Subcutaneous abdominal adipose tissue (tissue), 5 donors: ENCODE measurements around the gene RRP1B.

Source experiments
- H3K27ac ChIP-seq: one replicate; pipeline ENCODE4 v1.7.0; 2013; ENCODE audit warnings: low read depth, mild to moderate bottlenecking, inconsistent platforms, low read length, moderate library complexity
- H3K27me3 ChIP-seq, 5 donors: one replicate each; pipeline ENCODE4 v1.7.0; 2013; ENCODE audit warnings: low read length in 5 of 5, inconsistent platforms in 1 of 5; ENCODE audit not compliant: control insufficient read depth in 5 of 5, insufficient read depth in 4 of 5
- H3K36me3 ChIP-seq, 5 donors: one replicate each; pipeline ENCODE4 v1.7.0; 2013; ENCODE audit warnings: low read length in 5 of 5; ENCODE audit not compliant: control insufficient read depth in 5 of 5, insufficient read depth in 5 of 5
- H3K4me1 ChIP-seq, 5 donors: one replicate each; pipeline ENCODE4 v1.7.0; 2013; ENCODE audit warnings: low read length in 5 of 5, mild to moderate bottlenecking in 3 of 5, moderate library complexity in 1 of 5; ENCODE audit not compliant: control insufficient read depth in 5 of 5, insufficient read depth in 5 of 5
- H3K4me3 ChIP-seq, 5 donors: one replicate each; pipeline ENCODE4 v1.7.0; 2013; ENCODE audit warnings: low read length in 5 of 5, low read depth in 1 of 5
- H3K9ac ChIP-seq, 5 donors: one replicate each; pipeline ENCODE4 v1.7.0; 2013; ENCODE audit warnings: low read length in 5 of 5, mild to moderate bottlenecking in 4 of 5, moderate library complexity in 3 of 5
- H3K9me3 ChIP-seq, 5 donors: one replicate each; pipeline ENCODE4 v1.7.0; 2013; ENCODE audit warnings: low read length in 5 of 5; ENCODE audit not compliant: control insufficient read depth in 5 of 5
- donor health status: healthy.
- donor health status: healthy.
- donor health status: healthy.
- donor health status: healthy.
- donor health status: healthy.

Gene RRP1B

GRCh38 chr21:43731891-43732711 is 72.7 kb downstream of the RRP1B start:
- H3K4me3 ChIP-seq: no peak overlapping the region
- H3K36me3 ChIP-seq: peaks cover 0 to 39% (median 9%) of the 10 kb centered on the region in 5 donors
- H3K4me1 ChIP-seq: peaks cover 9 to 98% (median 74%) of the 10 kb centered on the region in 5 donors
- H3K27me3 ChIP-seq: no peaks in the 10 kb centered on the region
- peak overlapping the region; percentile 99 for H3K27ac ChIP-seq
- H3K9me3 ChIP-seq: no peaks in the 10 kb centered on the region
- H3K9ac ChIP-seq: peak overlapping the region in 3 of 5 donors; percentile 28 to 63 (median 30)

DNA sequence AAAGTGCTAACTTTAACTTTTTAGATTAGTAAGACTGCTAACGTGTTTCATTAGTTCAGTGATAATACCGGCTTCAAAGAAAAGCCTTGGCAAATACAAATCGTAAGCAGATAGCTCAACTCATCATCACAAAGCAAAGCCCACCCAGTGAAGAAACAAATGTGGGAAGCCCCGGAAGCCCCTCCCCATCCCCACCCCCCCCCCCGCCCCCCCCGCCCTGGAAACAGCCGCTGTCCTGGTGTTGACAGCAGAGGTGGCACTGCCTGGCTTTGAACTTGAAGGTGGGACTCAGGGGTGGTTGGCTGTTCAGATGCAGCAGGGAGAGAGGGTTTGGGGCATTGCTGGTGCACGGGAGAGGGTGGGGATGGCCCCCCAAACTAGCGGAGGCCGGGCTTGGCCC is 73.7 kb downstream of the RRP1B start:
- Histone ChIP-seq H3K27me3 (no peaks in the 10 kb centered on the region), H3K4me1 (peaks cover 4 to 98% (median 68%) of the 10 kb centered on the region in 5 donors), H3K9ac (peak overlapping the region in 2 of 5 donors; percentile 21 to 35), H3K4me3 (no peak overlapping the region), H3K27ac (peak overlapping the region; percentile 84), H3K36me3 (peaks cover 0 to 48% (median 13%) of the 10 kb centered on the region in 5 donors), H3K9me3 (no peaks in the 10 kb centered on the region)

DNA sequence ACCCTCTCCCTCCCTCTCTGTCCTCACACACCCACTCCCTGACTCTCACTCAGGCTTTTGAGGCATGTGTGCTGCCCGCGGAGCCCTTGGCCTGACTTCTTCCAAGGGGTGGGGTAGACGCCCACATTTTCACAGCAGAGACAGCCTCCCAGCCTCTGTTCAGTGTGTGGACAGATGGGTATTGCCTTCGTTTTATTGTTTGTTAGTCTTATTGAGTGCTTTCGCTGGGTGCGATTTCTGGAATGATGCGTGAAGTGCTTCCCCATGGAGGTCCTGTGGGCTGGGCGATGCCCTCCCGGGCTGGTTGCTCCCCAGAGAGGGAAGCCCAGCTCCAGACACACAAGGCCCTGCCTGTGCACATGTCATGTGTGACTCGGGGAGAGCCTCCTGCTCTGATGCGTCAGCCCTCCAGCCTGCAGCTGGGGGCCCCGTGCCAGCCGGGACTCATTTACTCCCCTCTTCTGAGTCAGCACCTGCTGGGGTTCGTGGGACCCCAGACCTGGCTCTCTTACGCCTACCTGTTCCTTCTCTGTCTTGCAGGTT is 74.2 kb downstream of the RRP1B start:
- Histone ChIP-seq H3K9me3 (no peaks in the 10 kb centered on the region), H3K36me3 (peaks cover 0 to 53% (median 16%) of the 10 kb centered on the region in 5 donors), H3K4me3 (no peak overlapping the region), H3K9ac (peak overlapping the region in 2 of 5 donors; percentile 21 to 35), H3K27me3 (no peaks in the 10 kb centered on the region), H3K4me1 (peaks cover 2 to 93% (median 63%) of the 10 kb centered on the region in 5 donors), H3K27ac (peak overlapping the region; percentile 84)

DNA sequence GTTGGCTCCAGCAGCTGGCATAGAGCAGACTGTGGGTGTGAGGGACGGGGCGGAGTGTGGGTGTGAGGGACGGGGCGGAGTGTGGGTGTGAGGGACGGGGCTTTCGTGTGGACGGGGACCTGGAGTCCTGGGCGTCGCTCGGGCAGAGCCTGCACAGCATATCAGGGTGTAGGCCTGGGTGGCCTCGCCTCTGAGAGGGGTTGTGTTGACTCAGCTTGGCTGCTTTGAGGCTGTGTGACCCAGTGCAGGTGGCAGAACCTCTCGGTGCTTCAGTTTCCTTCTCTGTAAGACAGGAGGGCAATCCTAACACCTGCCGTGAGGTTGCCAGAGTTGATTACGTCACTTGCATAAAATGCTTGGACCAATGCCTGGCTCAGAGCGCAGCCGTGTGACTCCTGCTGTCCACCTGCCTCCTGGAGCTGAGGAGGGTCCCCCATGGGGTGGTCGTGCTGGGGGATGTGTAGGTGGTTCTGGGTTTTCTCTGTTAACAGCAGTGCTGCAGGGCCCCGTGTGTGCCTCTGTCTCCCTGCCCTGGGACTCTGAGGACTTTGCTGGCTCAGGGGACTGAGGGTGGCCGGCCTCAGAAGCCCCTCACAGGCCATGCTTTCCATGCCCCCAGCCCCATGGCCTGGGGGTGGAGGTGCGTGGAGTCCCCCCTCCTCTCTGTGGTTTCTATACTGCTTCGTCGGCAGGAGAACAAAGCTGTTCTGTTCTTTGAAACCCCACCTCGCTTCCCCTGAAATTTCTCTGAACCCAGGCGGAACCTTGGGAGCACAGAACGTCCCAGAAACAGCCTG is 75.0 kb downstream of the RRP1B start:
- H3K9me3 ChIP-seq: no peaks in the 10 kb centered on the region
- H3K27me3 ChIP-seq: no peaks in the 10 kb centered on the region
- peaks cover 0 to 52% (median 16%) of the 10 kb centered on the region in 5 donors for H3K36me3 ChIP-seq
- peak overlapping the region in 1 of 5 donors; percentile 25 for H3K9ac ChIP-seq
- peak overlapping the region; percentile 84 for H3K27ac ChIP-seq
- H3K4me1 ChIP-seq: peaks cover 2 to 86% (median 57%) of the 10 kb centered on the region in 5 donors
- H3K4me3 ChIP-seq: no peak overlapping the region

DNA sequence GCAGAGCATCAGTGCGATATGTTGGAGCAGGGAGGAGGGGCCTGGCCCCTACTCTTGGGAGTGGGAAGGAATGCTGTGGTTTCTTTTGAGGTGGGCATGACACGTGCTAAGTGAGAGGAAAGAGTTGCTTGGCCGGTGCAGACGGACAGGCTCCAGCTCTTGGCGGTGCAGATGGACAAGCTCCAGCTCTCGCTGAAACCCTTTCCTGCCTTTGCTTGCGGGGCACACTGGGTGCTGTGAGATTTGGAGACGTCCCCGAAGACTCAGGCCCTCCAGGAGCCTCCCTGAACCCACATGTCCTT is 75.5 kb downstream of the RRP1B start:
- H3K9me3 ChIP-seq: no peaks in the 10 kb centered on the region
- H3K27ac ChIP-seq: peak overlapping the region; percentile 84
- H3K36me3 ChIP-seq: peaks cover 0 to 52% (median 16%) of the 10 kb centered on the region in 5 donors
- H3K27me3 ChIP-seq: no peaks in the 10 kb centered on the region
- H3K9ac ChIP-seq: no peak overlapping the region
- H3K4me3 ChIP-seq: no peak overlapping the region
- peaks cover 2 to 81% (median 56%) of the 10 kb centered on the region in 5 donors for H3K4me1 ChIP-seq

DNA sequence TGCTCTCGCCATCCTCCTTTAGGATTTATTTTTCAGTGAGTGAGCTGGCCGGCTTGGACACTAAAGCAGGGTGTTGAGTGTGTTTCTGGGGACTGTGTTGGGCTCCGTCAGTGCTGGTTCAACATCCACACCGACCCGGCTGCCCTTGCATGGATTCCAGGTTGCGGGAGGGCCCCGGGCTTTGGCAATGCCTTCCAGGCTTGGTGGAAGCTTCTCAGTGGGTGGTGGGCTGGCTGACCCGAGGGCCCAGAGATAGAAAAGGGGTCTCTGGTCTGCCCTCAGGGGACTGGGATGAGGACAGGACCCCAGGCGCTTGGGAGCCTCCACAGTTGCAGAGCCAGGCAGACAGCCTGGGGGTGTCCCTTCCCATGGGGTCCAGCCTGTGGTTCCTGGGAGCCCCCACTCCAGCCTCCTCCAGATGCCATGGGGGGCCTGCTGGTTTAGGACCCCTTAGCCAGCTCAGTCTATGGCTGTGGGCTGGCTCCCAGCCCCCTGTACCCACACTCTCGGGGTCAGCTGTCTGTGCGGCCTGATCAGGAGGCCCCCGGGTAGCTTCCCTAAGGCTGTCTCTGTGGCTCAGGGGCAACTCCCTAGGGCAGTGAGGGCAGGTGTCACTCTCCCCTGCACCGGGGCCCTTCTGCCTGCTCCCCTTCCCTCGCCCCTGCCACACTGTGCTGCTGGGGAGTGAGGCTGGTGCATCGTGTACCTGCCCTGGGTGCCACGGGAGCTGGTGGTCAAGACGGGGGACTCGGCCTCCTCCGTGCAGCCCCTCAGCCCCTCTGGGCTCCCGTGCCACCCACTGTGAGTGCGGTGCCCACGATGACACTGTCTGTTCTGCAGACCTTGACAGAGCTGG is 76.1 kb downstream of the RRP1B start:
- no peaks in the 10 kb centered on the region for H3K9me3 ChIP-seq
- no peak overlapping the region for H3K4me3 ChIP-seq
- no peaks in the 10 kb centered on the region for H3K27me3 ChIP-seq
- H3K27ac ChIP-seq: peak overlapping the region; percentile 84
- H3K4me1 ChIP-seq: peaks cover 2 to 82% (median 56%) of the 10 kb centered on the region in 5 donors
- no peak overlapping the region for H3K9ac ChIP-seq
- H3K36me3 ChIP-seq: peaks cover 0 to 58% (median 16%) of the 10 kb centered on the region in 5 donors

GRCh38 chr21:43736224-43736883 is 77.0 kb downstream of the RRP1B start:
- Histone ChIP-seq H3K36me3 (peaks cover 0 to 57% (median 18%) of the 10 kb centered on the region in 5 donors), H3K27ac (peak overlapping the region; percentile 37), H3K4me1 (peaks cover 2 to 76% (median 51%) of the 10 kb centered on the region in 5 donors)

GRCh38 chr21:43737158-43737950 is 78.0 kb downstream of the RRP1B start:
- Histone ChIP-seq H3K9ac (peak overlapping the region in 1 of 5 donors; percentile 19), H3K4me1 (peaks cover 0 to 66% (median 41%) of the 10 kb centered on the region in 5 donors), H3K27ac (peak overlapping the region; percentile 37), H3K36me3 (peaks cover 0 to 60% (median 25%) of the 10 kb centered on the region in 5 donors), H3K4me3 (no peak overlapping the region), H3K27me3 (no peaks in the 10 kb centered on the region), H3K9me3 (no peaks in the 10 kb centered on the region)

More at GRCh38 chr21:43736224-43736883, 77.0 kb downstream of the RRP1B start:
- Histone ChIP-seq H3K9me3 (no peaks in the 10 kb centered on the region), H3K4me3 (no peak overlapping the region), H3K27me3 (no peaks in the 10 kb centered on the region), H3K9ac (no peak overlapping the region)
